Measurements from ENCODE around the gene DAAM1.

Gene DAAM1

DNA sequence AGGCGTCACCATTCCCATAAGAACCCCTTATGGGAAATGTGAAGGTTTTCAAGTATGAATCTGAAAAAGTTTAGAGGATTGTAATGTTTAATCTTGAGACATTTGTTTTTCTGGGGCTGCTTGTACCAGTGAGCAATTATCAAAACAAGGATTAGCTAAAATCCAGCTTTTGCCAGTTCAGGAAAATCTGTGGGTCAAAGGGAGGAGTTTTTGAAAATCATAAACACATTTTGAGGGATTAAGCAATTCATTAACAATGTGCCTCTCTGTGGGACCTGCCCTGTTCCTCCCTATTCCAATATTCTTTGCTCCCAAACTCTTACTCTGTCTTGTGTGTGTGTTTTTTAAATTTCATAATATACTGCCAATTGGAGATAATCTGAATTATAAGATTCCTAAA lies 11.7 kb upstream of the DAAM1 start (continued):
- TF ChIP-seq, protein P1, sequence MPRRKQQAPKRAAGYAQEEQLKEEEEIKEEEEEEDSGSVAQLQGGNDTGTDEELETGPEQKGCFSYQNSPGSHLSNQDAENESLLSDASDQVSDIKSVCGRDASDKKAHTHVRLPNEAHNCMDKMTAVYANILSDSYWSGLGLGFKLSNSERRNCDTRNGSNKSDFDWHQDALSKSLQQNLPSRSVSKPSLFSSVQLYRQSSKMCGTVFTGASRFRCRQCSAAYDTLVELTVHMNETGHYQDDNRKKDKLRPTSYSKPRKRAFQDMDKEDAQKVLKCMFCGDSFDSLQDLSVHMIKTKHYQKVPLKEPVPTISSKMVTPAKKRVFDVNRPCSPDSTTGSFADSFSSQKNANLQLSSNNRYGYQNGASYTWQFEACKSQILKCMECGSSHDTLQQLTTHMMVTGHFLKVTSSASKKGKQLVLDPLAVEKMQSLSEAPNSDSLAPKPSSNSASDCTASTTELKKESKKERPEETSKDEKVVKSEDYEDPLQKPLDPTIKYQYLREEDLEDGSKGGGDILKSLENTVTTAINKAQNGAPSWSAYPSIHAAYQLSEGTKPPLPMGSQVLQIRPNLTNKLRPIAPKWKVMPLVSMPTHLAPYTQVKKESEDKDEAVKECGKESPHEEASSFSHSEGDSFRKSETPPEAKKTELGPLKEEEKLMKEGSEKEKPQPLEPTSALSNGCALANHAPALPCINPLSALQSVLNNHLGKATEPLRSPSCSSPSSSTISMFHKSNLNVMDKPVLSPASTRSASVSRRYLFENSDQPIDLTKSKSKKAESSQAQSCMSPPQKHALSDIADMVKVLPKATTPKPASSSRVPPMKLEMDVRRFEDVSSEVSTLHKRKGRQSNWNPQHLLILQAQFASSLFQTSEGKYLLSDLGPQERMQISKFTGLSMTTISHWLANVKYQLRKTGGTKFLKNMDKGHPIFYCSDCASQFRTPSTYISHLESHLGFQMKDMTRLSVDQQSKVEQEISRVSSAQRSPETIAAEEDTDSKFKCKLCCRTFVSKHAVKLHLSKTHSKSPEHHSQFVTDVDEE (CRISPR knock-in tag; IDR thresholded peaks at IDR 0.05) = no peak
- TF ChIP-seq SNAI2 (CRISPR knock-in tag; IDR thresholded peaks at IDR 0.05) (no peak), BACH2 (CRISPR knock-in tag; IDR thresholded peaks at IDR 0.05; ENCODE audit: borderline replicate concordance) (no peak), ZNF565 (CRISPR knock-in tag; conservative IDR thresholded peaks at IDR 0.05; ENCODE audit: low read depth) (no peak), ESRRG (CRISPR knock-in tag; IDR thresholded peaks at IDR 0.05) (no peak)
- TF ChIP-seq, protein P2, sequence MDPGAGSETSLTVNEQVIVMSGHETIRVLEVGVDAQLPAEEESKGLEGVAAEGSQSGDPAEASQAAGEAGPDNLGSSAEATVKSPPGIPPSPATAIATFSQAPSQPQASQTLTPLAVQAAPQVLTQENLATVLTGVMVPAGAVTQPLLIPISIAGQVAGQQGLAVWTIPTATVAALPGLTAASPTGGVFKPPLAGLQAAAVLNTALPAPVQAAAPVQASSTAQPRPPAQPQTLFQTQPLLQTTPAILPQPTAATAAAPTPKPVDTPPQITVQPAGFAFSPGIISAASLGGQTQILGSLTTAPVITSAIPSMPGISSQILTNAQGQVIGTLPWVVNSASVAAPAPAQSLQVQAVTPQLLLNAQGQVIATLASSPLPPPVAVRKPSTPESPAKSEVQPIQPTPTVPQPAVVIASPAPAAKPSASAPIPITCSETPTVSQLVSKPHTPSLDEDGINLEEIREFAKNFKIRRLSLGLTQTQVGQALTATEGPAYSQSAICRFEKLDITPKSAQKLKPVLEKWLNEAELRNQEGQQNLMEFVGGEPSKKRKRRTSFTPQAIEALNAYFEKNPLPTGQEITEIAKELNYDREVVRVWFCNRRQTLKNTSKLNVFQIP (CRISPR knock-in tag; IDR thresholded peaks at IDR 0.05; ENCODE audit: borderline replicate concordance, low read depth) = no peak
- TF ChIP-seq, protein P3, sequence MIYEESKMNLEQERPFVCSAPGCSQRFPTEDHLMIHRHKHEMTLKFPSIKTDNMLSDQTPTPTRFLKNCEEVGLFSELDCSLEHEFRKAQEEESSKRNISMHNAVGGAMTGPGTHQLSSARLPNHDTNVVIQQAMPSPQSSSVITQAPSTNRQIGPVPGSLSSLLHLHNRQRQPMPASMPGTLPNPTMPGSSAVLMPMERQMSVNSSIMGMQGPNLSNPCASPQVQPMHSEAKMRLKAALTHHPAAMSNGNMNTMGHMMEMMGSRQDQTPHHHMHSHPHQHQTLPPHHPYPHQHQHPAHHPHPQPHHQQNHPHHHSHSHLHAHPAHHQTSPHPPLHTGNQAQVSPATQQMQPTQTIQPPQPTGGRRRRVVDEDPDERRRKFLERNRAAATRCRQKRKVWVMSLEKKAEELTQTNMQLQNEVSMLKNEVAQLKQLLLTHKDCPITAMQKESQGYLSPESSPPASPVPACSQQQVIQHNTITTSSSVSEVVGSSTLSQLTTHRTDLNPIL (CRISPR knock-in tag; IDR thresholded peaks at IDR 0.05; ENCODE audit: low read depth) = no peak

DNA sequence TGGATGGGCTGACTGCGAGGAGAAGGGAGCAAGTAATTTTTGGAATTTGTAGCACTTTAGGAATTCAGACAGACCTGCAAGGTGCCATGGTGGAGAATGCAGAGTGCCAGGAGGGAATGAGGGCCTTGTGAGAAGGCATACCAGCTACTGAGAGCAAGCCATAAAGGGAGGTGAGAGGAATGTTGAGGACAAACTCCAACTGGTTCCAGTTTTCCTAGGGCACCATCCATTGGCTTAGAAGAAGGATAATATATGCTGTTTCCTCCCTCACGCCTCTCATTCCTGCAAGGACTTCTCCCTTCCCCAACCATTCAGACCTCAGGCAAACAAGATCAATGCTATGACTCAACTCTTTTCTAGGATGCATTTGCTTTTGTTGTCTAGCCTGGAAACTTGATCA lies 11.2 kb upstream of the DAAM1 start:
- TF ChIP-seq ZNF8 (CRISPR knock-in tag; IDR thresholded peaks at IDR 0.05) (no peak), ZFP30 (CRISPR knock-in tag; IDR thresholded peaks at IDR 0.05) (no peak), CSDC2 (CRISPR knock-in tag; IDR thresholded peaks at IDR 0.05) (no peak), ISL1 (CRISPR knock-in tag; IDR thresholded peaks at IDR 0.05) (no peak), SNAI2 (CRISPR knock-in tag; IDR thresholded peaks at IDR 0.05) (no peak), TOX (CRISPR knock-in tag; IDR thresholded peaks at IDR 0.05; ENCODE audit: borderline replicate concordance) (no peak), RARB (CRISPR knock-in tag; IDR thresholded peaks at IDR 0.05) (no peak)
- TF ChIP-seq, protein P4, sequence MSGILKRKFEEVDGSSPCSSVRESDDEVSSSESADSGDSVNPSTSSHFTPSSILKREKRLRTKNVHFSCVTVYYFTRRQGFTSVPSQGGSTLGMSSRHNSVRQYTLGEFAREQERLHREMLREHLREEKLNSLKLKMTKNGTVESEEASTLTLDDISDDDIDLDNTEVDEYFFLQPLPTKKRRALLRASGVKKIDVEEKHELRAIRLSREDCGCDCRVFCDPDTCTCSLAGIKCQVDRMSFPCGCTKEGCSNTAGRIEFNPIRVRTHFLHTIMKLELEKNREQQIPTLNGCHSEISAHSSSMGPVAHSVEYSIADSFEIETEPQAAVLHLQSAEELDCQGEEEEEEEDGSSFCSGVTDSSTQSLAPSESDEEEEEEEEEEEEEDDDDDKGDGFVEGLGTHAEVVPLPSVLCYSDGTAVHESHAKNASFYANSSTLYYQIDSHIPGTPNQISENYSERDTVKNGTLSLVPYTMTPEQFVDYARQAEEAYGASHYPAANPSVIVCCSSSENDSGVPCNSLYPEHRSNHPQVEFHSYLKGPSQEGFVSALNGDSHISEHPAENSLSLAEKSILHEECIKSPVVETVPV (CRISPR knock-in tag; IDR thresholded peaks at IDR 0.05) = no peak
- TF ChIP-seq, protein P3 (CRISPR knock-in tag; IDR thresholded peaks at IDR 0.05; ENCODE audit: low read depth) = no peak
- TF ChIP-seq, protein P1 (CRISPR knock-in tag; IDR thresholded peaks at IDR 0.05) = no peak
- ATAC-seq = no peak

DNA sequence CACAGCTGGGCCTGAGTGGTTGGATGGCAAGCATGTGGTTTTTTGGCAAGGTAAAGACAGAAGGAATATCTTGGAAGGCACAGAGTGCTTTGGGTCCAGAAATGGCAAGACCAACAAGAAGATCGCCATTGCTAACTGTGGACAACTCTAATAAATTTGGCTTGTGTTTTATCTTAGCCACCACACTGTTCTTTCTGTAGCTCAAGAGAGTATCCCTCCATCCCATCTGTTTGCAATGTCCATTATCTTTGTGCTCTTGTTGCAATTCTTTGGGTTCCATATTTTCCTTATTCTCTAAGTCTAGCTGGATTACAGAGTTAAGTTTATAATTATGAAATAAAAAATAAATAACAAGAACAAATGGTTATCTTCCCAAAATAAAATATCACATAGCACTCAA lies 6.7 kb upstream of the DAAM1 start:
- ATAC-seq = no peak
- TF ChIP-seq ESRRG (CRISPR knock-in tag; IDR thresholded peaks at IDR 0.05) = no peak
- TF ChIP-seq CSDC2 (CRISPR knock-in tag; IDR thresholded peaks at IDR 0.05) = no peak
- TF ChIP-seq, protein P5, sequence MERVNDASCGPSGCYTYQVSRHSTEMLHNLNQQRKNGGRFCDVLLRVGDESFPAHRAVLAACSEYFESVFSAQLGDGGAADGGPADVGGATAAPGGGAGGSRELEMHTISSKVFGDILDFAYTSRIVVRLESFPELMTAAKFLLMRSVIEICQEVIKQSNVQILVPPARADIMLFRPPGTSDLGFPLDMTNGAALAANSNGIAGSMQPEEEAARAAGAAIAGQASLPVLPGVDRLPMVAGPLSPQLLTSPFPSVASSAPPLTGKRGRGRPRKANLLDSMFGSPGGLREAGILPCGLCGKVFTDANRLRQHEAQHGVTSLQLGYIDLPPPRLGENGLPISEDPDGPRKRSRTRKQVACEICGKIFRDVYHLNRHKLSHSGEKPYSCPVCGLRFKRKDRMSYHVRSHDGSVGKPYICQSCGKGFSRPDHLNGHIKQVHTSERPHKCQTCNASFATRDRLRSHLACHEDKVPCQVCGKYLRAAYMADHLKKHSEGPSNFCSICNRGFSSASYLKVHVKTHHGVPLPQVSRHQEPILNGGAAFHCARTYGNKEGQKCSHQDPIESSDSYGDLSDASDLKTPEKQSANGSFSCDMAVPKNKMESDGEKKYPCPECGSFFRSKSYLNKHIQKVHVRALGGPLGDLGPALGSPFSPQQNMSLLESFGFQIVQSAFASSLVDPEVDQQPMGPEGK (CRISPR knock-in tag; IDR thresholded peaks at IDR 0.05; ENCODE audit: borderline replicate concordance) = no peak
- TF ChIP-seq, protein P4 (CRISPR knock-in tag; IDR thresholded peaks at IDR 0.05) = no peak
- no peak for TF ChIP-seq TCF4 (CRISPR knock-in tag; IDR thresholded peaks at IDR 0.05; ENCODE audit: borderline replicate concordance)
- no peak for TF ChIP-seq ARNTL (CRISPR knock-in tag; IDR thresholded peaks at IDR 0.05; ENCODE audit: borderline replicate concordance, low read depth)
- no peak for TF ChIP-seq ZNF565 (CRISPR knock-in tag; conservative IDR thresholded peaks at IDR 0.05; ENCODE audit: low read depth)
- TF ChIP-seq, protein P3 (CRISPR knock-in tag; IDR thresholded peaks at IDR 0.05; ENCODE audit: low read depth) = no peak
- no peak for TF ChIP-seq GLIS3 (CRISPR knock-in tag; IDR thresholded peaks at IDR 0.05)
- TF ChIP-seq, protein P2 (CRISPR knock-in tag; IDR thresholded peaks at IDR 0.05; ENCODE audit: borderline replicate concordance, low read depth) = no peak

Data from SK-N-SH treated with all-trans-retinoic acid at 6 μM for 48 hours (cell line).